ENCODE results near the gene CAMTA1. TPM values are rescaled to one million over a fixed set of nuclear protein-coding genes. Genes with fewer than 3 reads are reported as not detected.

Gene CAMTA1
- total RNA-seq, 6 donors from 2014 or later, result 38.8 to 74.0 (median 46.1) TPM

- DNase-seq (no peak), ATAC-seq (ENCODE audit: low FRiP score in 2 of 2) (no peak)
- no peaks in the 10 kb centered on the region for H3K36me3 ChIP-seq
- H3K4me3 ChIP-seq, result no peak overlapping the region
- TF ChIP-seq EP300 (IDR thresholded peaks at IDR 0.05) (no peak), POLR2AphosphoS5 (IDR thresholded peaks at IDR 0.05) (no peak), POLR2A (IDR thresholded peaks at IDR 0.05) (no peak)
- TF ChIP-seq, protein P1, sequence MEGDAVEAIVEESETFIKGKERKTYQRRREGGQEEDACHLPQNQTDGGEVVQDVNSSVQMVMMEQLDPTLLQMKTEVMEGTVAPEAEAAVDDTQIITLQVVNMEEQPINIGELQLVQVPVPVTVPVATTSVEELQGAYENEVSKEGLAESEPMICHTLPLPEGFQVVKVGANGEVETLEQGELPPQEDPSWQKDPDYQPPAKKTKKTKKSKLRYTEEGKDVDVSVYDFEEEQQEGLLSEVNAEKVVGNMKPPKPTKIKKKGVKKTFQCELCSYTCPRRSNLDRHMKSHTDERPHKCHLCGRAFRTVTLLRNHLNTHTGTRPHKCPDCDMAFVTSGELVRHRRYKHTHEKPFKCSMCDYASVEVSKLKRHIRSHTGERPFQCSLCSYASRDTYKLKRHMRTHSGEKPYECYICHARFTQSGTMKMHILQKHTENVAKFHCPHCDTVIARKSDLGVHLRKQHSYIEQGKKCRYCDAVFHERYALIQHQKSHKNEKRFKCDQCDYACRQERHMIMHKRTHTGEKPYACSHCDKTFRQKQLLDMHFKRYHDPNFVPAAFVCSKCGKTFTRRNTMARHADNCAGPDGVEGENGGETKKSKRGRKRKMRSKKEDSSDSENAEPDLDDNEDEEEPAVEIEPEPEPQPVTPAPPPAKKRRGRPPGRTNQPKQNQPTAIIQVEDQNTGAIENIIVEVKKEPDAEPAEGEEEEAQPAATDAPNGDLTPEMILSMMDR (IDR thresholded peaks at IDR 0.05), result no peak
- no peaks in the 10 kb centered on the region for H3K27me3 ChIP-seq
- H3K27ac ChIP-seq, result no peak overlapping the region
- no peaks in the 10 kb centered on the region for H3K9me3 ChIP-seq
- WGBS, 2 donors, result 70 to 76% methylated on average over 6 of the region's 6 CpGs
- no peaks in the 10 kb centered on the region for H3K4me1 ChIP-seq
Measured at GRCh38 chr1:7659514-7659913, 874.3 kb downstream of the CAMTA1 start.

DNA sequence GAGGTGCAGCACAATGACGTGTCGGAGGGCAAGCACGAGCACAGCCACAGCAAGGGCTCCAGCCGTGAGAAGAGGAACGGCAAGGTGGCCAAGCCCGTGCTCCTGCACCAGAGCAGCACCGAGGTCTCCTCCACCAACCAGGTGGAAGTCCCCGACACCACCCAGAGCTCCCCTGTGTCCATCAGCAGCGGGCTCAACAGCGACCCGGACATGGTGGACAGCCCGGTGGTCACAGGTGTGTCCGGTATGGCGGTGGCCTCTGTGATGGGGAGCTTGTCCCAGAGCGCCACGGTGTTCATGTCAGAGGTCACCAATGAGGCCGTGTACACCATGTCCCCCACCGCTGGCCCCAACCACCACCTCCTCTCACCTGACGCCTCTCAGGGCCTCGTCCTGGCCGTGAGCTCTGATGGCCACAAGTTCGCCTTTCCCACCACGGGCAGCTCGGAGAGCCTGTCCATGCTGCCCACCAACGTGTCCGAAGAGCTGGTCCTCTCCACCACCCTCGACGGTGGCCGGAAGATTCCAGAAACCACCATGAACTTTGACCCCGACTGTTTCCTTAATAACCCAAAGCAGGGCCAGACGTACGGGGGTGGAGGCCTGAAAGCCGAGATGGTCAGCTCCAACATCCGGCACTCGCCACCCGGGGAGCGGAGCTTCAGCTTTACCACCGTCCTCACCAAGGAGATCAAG, 878.3 kb downstream of the CAMTA1 start:
- H3K4me3 ChIP-seq, result no peak overlapping the region
- DNase-seq (no peak), ATAC-seq (ENCODE audit: low FRiP score in 2 of 2) (no peak)
- no peaks in the 10 kb centered on the region for H3K36me3 ChIP-seq
- H3K27me3 ChIP-seq, result no peaks in the 10 kb centered on the region
- WGBS, 2 donors, result 89 to 91% methylated on average over 22 to 31 of the region's 38 CpGs
- TF ChIP-seq, protein P1 (IDR thresholded peaks at IDR 0.05), result no peak
- TF ChIP-seq POLR2A (IDR thresholded peaks at IDR 0.05) (no peak), EP300 (IDR thresholded peaks at IDR 0.05) (no peak)
- H3K27ac ChIP-seq, result no peak overlapping the region
- H3K9me3 ChIP-seq, result no peaks in the 10 kb centered on the region
- peaks cover 3 to 5% (median 4%) of the 10 kb centered on the region in 4 donors for H3K4me1 ChIP-seq

DNA sequence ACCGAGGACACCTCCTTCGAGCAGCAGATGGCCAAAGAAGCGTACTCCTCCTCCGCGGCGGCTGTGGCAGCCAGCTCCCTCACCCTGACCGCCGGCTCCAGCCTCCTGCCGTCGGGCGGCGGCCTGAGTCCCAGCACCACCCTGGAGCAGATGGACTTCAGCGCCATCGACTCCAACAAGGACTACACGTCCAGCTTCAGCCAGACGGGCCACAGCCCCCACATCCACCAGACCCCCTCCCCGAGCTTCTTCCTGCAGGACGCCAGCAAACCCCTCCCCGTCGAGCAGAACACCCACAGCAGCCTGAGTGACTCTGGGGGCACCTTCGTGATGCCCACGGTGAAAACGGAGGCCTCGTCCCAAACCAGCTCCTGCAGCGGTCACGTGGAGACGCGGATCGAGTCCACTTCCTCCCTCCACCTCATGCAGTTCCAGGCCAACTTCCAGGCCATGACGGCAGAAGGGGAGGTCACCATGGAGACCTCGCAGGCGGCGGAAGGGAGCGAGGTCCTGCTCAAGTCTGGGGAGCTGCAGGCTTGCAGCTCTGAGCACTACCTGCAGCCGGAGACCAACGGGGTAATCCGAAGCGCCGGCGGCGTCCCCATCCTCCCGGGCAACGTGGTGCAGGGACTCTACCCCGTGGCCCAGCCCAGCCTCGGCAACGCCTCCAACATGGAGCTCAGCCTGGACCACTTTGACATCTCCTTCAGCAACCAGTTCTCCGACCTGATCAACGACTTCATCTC, 879.1 kb downstream of the CAMTA1 start:
- Histone ChIP-seq H3K4me1 (peaks cover 4 to 6% (median 4%) of the 10 kb centered on the region in 4 donors), H3K27ac (no peak overlapping the region), H3K27me3 (no peaks in the 10 kb centered on the region), H3K9me3 (no peaks in the 10 kb centered on the region), H3K4me3 (no peak overlapping the region), H3K36me3 (no peaks in the 10 kb centered on the region)
- TF ChIP-seq POLR2A (IDR thresholded peaks at IDR 0.05), result no peak
- TF ChIP-seq, protein P1 (IDR thresholded peaks at IDR 0.05), result no peak
- TF ChIP-seq POLR2AphosphoS5 (IDR thresholded peaks at IDR 0.05), result no peak
- DNase-seq (peak in 1 of 2 donors; percentile 84), ATAC-seq (ENCODE audit: low FRiP score in 2 of 2) (no peak)
- 86 to 91% methylated on average over 14 to 48 of the region's 48 CpGs for WGBS, 2 donors

DNA sequence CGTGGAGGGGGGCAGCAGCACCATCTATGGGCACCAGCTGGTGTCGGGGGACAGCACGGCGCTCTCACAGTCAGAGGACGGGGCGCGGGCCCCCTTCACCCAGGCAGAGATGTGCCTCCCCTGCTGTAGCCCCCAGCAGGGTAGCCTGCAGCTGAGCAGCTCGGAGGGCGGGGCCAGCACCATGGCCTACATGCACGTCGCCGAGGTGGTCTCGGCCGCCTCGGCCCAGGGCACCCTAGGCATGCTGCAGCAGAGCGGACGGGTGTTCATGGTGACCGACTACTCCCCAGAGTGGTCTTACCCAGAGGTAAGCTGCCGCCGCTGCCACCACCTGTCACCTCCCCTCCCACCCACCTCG, 879.6 kb downstream of the CAMTA1 start:
- ATAC-seq (ENCODE audit: low FRiP score in 2 of 2) (no peak), DNase-seq (peak in 1 of 2 donors; percentile 74)
- H3K9me3 ChIP-seq, result no peaks in the 10 kb centered on the region
- peaks cover 7 to 11% (median 9%) of the 10 kb centered on the region in 4 donors for H3K4me1 ChIP-seq
- 86% methylated on average over 20 of the region's 21 CpGs; no CpG with 5 or more reads in 1 of the 2 donors for WGBS, 2 donors
- H3K27me3 ChIP-seq, result no peaks in the 10 kb centered on the region
- H3K4me3 ChIP-seq, result no peak overlapping the region
- H3K27ac ChIP-seq, result no peak overlapping the region
- TF ChIP-seq, protein P1 (IDR thresholded peaks at IDR 0.05), result no peak
- TF ChIP-seq POLR2A (IDR thresholded peaks at IDR 0.05), result no peak
- no peak for TF ChIP-seq POLR2AphosphoS5 (IDR thresholded peaks at IDR 0.05)
- TF ChIP-seq EP300 (IDR thresholded peaks at IDR 0.05), result no peak
- H3K36me3 ChIP-seq, result no peaks in the 10 kb centered on the region

Measured in upper lobe of left lung (tissue), 6 donors.